Measurements from ENCODE around the gene POU2AF3. TPM values are rescaled to one million over a fixed set of nuclear protein-coding genes. Genes with fewer than 3 reads are reported as not detected.
"Not testable (repeated sequence)": the region's sequence is repeated elsewhere in the genome, so short reads cannot be mapped to it uniquely, and the experiment has no call there.

The POU2AF3 gene
- total and polyA plus RNA-seq, 2 donors (not counting 1 experiment from before 2014, with no cell fraction given): 0.51 to 2.1 TPM

DNA sequence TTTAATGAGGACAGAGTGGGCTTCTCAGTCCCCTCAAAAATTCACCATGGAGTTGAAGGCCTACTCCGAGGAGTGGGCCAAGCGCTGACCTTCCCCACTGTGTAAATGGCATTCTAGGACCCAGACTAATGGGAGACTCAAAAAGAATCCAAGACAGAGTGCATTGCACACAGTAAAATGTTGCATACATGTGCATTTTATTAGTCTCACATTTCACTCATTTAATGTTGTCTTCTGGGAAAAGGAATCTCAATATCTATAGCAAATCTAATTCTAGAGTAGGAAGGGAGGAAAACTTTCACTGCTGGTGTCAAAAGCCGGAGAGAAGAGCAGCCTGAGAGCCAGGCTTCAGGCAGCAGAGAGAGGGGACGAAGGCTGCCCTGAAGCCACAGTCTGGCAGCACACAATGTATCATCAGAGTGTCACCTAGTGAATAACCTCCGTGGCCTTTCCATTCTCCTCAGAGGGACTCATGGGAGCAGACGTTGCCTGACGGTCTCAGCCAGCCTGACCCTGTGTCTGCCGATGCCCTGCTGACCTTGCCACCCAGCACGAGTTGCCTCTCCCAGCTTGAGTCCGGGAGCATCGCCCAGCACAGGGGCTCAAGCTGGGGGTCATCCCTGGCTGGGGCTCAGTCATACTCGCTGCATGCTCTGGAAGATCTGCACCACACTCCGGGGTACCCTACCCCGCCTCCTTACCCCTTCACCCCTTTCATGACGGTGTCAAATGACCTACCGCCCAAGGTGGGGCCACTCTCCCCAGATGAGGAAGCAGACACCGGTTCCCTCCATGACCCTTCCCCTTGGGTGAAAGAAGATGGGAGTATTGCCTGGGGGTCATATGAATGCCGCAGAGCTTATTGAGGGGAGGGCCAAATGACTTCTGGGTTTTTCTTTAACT, 12.9 kb upstream of the POU2AF3 start:
- Mint-ChIP-seq H3K27ac (peak overlapping the region; percentile 41), H3K9me3 (ENCODE audit: insufficient read depth) (no peaks in the 10 kb centered on the region), H3K4me3 (no peak overlapping the region), H3K27me3 (no peaks in the 10 kb centered on the region), H3K4me1 (peaks cover 12% of the 10 kb centered on the region)
- Histone ChIP-seq H3K9ac (ENCODE audit: low read length) (no peak overlapping the region), H3K9me3 (ENCODE audit: control extremely low read depth in 1 of 3, control insufficient read depth in 2 of 3, insufficient read depth in 1 of 3, low read length in 2 of 3) (no peaks in the 10 kb centered on the region), H4K20me1 (ENCODE audit: control insufficient read depth, insufficient read depth, low read length, poor library complexity, severe bottlenecking) (no peaks in the 10 kb centered on the region), H3K36me3 (replicated peaks in 1 of 2; ENCODE audit: control extremely low read depth in 1 of 2, control insufficient read depth in 1 of 2, extremely low read depth in 1 of 2, insufficient read depth in 2 of 2, low read length in 1 of 2) (no peaks in the 10 kb centered on the region), H3K4me1 (ENCODE audit: control insufficient read depth in 2 of 2, insufficient read depth in 2 of 2, low read length in 2 of 2) (peaks cover 12 to 16% of the 10 kb centered on the region in 2 donors), H3K27me3 (replicated peaks in 1 of 4; ENCODE audit: control extremely low read depth in 1 of 4, control insufficient read depth in 3 of 4, insufficient read depth in 4 of 4, low read length in 3 of 4) (no peaks in the 10 kb centered on the region), H2AFZ (ENCODE audit: insufficient read depth, low read depth, low read length, poor library complexity, severe bottlenecking) (no peak overlapping the region), H3K79me2 (ENCODE audit: control insufficient read depth, insufficient read depth, low read length) (no peaks in the 10 kb centered on the region), H3K27ac (ENCODE audit: low read length in 2 of 2) (no peak overlapping the region), H3K4me2 (replicated peaks; ENCODE audit: low read depth, low read length, poor library complexity, severe bottlenecking) (no peak overlapping the region), H3K4me3 (ENCODE audit: control extremely low read depth in 1 of 5, extremely low read depth in 1 of 5, insufficient read depth in 1 of 5, low read depth in 2 of 5, low read length in 4 of 5) (no peak overlapping the region)
- CTCF ChIA-PET: interaction anchor here (0.6 to 15.9 kb wide), 8 partner anchors 11 to 285 kb away, joined by 4 to 571 read pairs (median 29); partner anchors contain the start of genes POU2AF1 and POU2AF3
- intact Hi-C loops (cut with micrococcal nuclease): no loop called here
- 94% methylated on average over 13 of the region's 18 CpGs for WGBS (ENCODE audit: insufficient coverage)
- no peak for DNase-seq
- ATAC-seq (ENCODE audit: low read depth): no peak
- TF ChIP-seq EZH2 (IDR thresholded peaks at IDR 0.05; ENCODE audit: borderline replicate concordance, insufficient read depth, low read depth, low read length, poor library complexity, severe bottlenecking): no peak
- TF ChIP-seq, protein P1, sequence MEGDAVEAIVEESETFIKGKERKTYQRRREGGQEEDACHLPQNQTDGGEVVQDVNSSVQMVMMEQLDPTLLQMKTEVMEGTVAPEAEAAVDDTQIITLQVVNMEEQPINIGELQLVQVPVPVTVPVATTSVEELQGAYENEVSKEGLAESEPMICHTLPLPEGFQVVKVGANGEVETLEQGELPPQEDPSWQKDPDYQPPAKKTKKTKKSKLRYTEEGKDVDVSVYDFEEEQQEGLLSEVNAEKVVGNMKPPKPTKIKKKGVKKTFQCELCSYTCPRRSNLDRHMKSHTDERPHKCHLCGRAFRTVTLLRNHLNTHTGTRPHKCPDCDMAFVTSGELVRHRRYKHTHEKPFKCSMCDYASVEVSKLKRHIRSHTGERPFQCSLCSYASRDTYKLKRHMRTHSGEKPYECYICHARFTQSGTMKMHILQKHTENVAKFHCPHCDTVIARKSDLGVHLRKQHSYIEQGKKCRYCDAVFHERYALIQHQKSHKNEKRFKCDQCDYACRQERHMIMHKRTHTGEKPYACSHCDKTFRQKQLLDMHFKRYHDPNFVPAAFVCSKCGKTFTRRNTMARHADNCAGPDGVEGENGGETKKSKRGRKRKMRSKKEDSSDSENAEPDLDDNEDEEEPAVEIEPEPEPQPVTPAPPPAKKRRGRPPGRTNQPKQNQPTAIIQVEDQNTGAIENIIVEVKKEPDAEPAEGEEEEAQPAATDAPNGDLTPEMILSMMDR (IDR thresholded peaks at IDR 0.05): no peak
- POLR2A ChIA-PET: interaction anchor here (0.5 to 1.2 kb wide), 2 partner anchors 94 to 151 kb away, joined by 3 read pairs; partner anchors contain the start of gene POU2AF1

DNA sequence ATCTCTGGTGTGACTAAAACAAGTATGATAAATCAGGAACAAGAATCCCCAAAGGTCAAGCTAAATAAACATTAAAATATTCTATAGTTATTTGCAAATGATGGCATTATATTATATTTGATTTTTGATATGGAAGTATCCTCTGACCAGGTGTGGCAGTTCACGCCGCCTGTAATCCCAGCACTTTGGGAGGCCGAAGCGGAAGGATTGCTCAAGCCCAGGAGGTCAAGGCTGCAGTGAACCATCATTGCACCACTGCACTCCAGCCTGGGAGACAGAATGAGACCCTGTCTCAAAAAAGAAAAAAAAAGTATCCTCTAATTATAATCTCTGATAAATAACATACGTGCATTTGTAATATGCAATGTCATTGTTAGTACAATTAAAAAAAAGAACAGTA, 6.6 kb upstream of the POU2AF3 start:
- 100% methylated on average over 2 of the region's 5 CpGs for WGBS (ENCODE audit: insufficient coverage)
- intact Hi-C loops (cut with micrococcal nuclease): loop anchor here (5.0 kb wide), 1 partner anchor 56 kb away; no protein-coding TSS in a partner anchor
- Histone ChIP-seq H2AFZ (ENCODE audit: insufficient read depth, low read depth, low read length, poor library complexity, severe bottlenecking) (no peak overlapping the region), H3K79me2 (ENCODE audit: control insufficient read depth, insufficient read depth, low read length) (no peaks in the 10 kb centered on the region), H3K9ac (ENCODE audit: low read length) (no peak overlapping the region), H3K36me3 (replicated peaks in 1 of 2; ENCODE audit: control extremely low read depth in 1 of 2, control insufficient read depth in 1 of 2, extremely low read depth in 1 of 2, insufficient read depth in 2 of 2, low read length in 1 of 2) (no peaks in the 10 kb centered on the region), H3K4me3 (ENCODE audit: control extremely low read depth in 1 of 5, extremely low read depth in 1 of 5, insufficient read depth in 1 of 5, low read depth in 2 of 5, low read length in 4 of 5) (no peak overlapping the region), H3K27ac (ENCODE audit: low read length in 2 of 2) (no peak overlapping the region), H3K4me2 (replicated peaks; ENCODE audit: low read depth, low read length, poor library complexity, severe bottlenecking) (no peak overlapping the region), H3K27me3 (replicated peaks in 1 of 4; ENCODE audit: control extremely low read depth in 1 of 4, control insufficient read depth in 3 of 4, insufficient read depth in 4 of 4, low read length in 3 of 4) (no peaks in the 10 kb centered on the region), H4K20me1 (ENCODE audit: control insufficient read depth, insufficient read depth, low read length, poor library complexity, severe bottlenecking) (no peaks in the 10 kb centered on the region), H3K4me1 (ENCODE audit: control insufficient read depth in 2 of 2, insufficient read depth in 2 of 2, low read length in 2 of 2) (no peaks in the 10 kb centered on the region), H3K9me3 (ENCODE audit: control extremely low read depth in 1 of 3, control insufficient read depth in 2 of 3, insufficient read depth in 1 of 3, low read length in 2 of 3) (no peaks in the 10 kb centered on the region)
- no peak for ATAC-seq (ENCODE audit: low read depth)
- ChIA-PET CTCF (interaction anchor here (1.2 to 15.9 kb wide), 2 partner anchors 10 to 133 kb away, joined by 3 to 571 read pairs; no protein-coding TSS in a partner anchor), POLR2A (no interaction called here)
- TF ChIP-seq, protein P1 (IDR thresholded peaks at IDR 0.05): no peak
- no peak for TF ChIP-seq EZH2 (IDR thresholded peaks at IDR 0.05; ENCODE audit: borderline replicate concordance, insufficient read depth, low read depth, low read length, poor library complexity, severe bottlenecking)
- no peak overlapping the region for H3K4me3 Mint-ChIP-seq
- H3K9me3 Mint-ChIP-seq (ENCODE audit: insufficient read depth): no peaks in the 10 kb centered on the region
- no peaks in the 10 kb centered on the region for H3K27me3 Mint-ChIP-seq
- H3K4me1 Mint-ChIP-seq: no peaks in the 10 kb centered on the region
- H3K27ac Mint-ChIP-seq: no peak overlapping the region
- no peak for DNase-seq

DNA sequence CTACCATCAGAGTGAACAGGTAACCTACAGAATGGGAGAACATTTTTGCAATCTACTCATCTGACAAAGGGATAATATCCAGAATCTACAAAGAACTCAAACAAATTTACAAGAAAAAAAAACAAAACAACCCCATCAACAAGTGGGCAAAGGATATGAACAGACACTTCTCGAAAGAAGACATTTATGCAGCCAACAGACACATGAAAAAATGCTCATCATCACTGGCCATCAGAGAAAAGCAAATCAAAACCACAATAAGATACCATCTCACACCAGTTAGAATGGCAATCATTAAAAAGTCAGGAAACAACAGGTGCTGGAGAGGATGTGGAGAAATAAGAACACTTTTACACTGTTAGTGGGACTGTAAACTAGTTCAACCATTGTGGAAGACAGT, 5.9 kb upstream of the POU2AF3 start:
- H3K9me3 Mint-ChIP-seq (ENCODE audit: insufficient read depth); H3K4me3 Mint-ChIP-seq; H3K27ac Mint-ChIP-seq; H3K9me3 ChIP-seq (ENCODE audit: control extremely low read depth in 1 of 3, control insufficient read depth in 2 of 3, insufficient read depth in 1 of 3, low read length in 2 of 3); DNase-seq; H3K9ac ChIP-seq (ENCODE audit: low read length); CTCF ChIA-PET; H3K27ac ChIP-seq (ENCODE audit: low read length in 2 of 2); H3K4me2 ChIP-seq (replicated peaks; ENCODE audit: low read depth, low read length, poor library complexity, severe bottlenecking); H3K36me3 ChIP-seq (replicated peaks in 1 of 2; ENCODE audit: control extremely low read depth in 1 of 2, control insufficient read depth in 1 of 2, extremely low read depth in 1 of 2, insufficient read depth in 2 of 2, low read length in 1 of 2); H3K27me3 ChIP-seq (replicated peaks in 1 of 4; ENCODE audit: control extremely low read depth in 1 of 4, control insufficient read depth in 3 of 4, insufficient read depth in 4 of 4, low read length in 3 of 4); H3K27me3 Mint-ChIP-seq; H3K4me1 ChIP-seq (ENCODE audit: control insufficient read depth in 2 of 2, insufficient read depth in 2 of 2, low read length in 2 of 2); H3K4me1 Mint-ChIP-seq; H3K79me2 ChIP-seq (ENCODE audit: control insufficient read depth, insufficient read depth, low read length); H4K20me1 ChIP-seq (ENCODE audit: control insufficient read depth, insufficient read depth, low read length, poor library complexity, severe bottlenecking); ATAC-seq (ENCODE audit: low read depth); H2AFZ ChIP-seq (ENCODE audit: insufficient read depth, low read depth, low read length, poor library complexity, severe bottlenecking); POLR2A ChIA-PET; H3K4me3 ChIP-seq (ENCODE audit: control extremely low read depth in 1 of 5, extremely low read depth in 1 of 5, insufficient read depth in 1 of 5, low read depth in 2 of 5, low read length in 4 of 5): not testable (repeated sequence)
- intact Hi-C loops (cut with micrococcal nuclease): loop anchor here (5.0 kb wide), 1 partner anchor 55 kb away; no protein-coding TSS in a partner anchor
- no CpG with 5 or more reads among the region's 1 CpG for WGBS (ENCODE audit: insufficient coverage)
